ENCODE measurements around the gene HYI.
"Not testable (repeated sequence)": the region's sequence is repeated elsewhere in the genome, so short reads cannot be mapped to it uniquely, and the experiment has no call there.

DNA sequence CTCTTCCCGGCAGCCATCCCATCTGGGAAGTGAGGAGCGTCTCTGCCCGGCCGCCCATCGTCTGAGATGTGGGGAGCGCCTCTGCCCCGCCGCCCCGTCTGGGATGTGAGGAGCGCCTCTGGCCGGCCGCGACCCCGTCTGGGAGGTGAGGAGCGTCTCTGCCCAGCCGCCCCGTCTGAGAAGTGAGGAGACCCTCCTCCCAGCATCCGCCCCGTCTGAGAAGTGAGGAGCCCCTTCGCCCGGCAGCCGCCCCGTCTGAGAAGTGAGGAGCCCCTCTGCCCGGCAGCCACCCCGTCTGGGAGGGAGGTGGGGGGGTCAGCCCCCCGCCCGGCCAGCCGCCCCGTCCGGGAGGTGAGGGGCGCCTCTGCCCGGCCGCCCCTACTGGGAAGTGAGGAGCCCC is 48.1 kb upstream of the HYI start:
- TF ChIP-seq, protein P1, sequence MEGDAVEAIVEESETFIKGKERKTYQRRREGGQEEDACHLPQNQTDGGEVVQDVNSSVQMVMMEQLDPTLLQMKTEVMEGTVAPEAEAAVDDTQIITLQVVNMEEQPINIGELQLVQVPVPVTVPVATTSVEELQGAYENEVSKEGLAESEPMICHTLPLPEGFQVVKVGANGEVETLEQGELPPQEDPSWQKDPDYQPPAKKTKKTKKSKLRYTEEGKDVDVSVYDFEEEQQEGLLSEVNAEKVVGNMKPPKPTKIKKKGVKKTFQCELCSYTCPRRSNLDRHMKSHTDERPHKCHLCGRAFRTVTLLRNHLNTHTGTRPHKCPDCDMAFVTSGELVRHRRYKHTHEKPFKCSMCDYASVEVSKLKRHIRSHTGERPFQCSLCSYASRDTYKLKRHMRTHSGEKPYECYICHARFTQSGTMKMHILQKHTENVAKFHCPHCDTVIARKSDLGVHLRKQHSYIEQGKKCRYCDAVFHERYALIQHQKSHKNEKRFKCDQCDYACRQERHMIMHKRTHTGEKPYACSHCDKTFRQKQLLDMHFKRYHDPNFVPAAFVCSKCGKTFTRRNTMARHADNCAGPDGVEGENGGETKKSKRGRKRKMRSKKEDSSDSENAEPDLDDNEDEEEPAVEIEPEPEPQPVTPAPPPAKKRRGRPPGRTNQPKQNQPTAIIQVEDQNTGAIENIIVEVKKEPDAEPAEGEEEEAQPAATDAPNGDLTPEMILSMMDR (IDR thresholded peaks at IDR 0.05): not testable (repeated sequence)
- TF ChIP-seq POLR2AphosphoS5 (IDR thresholded peaks at IDR 0.05): not testable (repeated sequence)
